Neutrophil (primary cell): ENCODE measurements around the gene FZR1.

Experiments
- H3K27ac ChIP-seq: fragments of 200-600 bp; sonication (generic); 2 replicates; pipeline ENCODE4 v1.5.1; 2016; ENCODE audit warnings: mild to moderate bottlenecking, moderate library complexity
- H3K27me3 ChIP-seq: fragments of 200-600 bp; sonication (generic); 2 replicates; pipeline ENCODE4 v1.6.0; 2016; ENCODE audit warnings: mild to moderate bottlenecking
- H3K36me3 ChIP-seq: fragments of 200-600 bp; sonication (generic); 2 replicates; pipeline ENCODE4 v1.5.1; 2017
- H3K4me1 ChIP-seq, 2 experiments: fragments of 200-600 bp in 1 of 2; sonication (generic) in 1 of 2; 1 replicate in 1 of 2; 2 replicates in 1 of 2; pipeline versions ENCODE4 v1.5.1 to v1.6.1; 2013 to 2016; ENCODE audit warnings: low read depth in 1 of 2, low read length in 1 of 2, mild to moderate bottlenecking in 1 of 2, moderate library complexity in 1 of 2; ENCODE audit not compliant: control insufficient read depth in 1 of 2, insufficient read depth in 1 of 2
- H3K4me3 ChIP-seq, 2 experiments: fragments of 200-600 bp in 1 of 2; sonication (generic) in 1 of 2; 1 replicate in 1 of 2; 2 replicates in 1 of 2; pipeline ENCODE4 v1.5.1; 2013 to 2016; ENCODE audit warnings: low read depth in 1 of 2, low read length in 1 of 2, mild to moderate bottlenecking in 1 of 2, moderate library complexity in 1 of 2
- H3K9me3 ChIP-seq: fragments of 200-600 bp; sonication (generic); 2 replicates; pipeline ENCODE4 v1.5.1; 2016
- TF ChIP-seq, protein P1 (sequence below): fragments of 200-600 bp; sonication (generic); IDR thresholded peaks from 2 replicates; pipeline ENCODE4 v1.5.1; 2016; ENCODE audit warnings: antibody characterized with exemption

Gene FZR1

DNA sequence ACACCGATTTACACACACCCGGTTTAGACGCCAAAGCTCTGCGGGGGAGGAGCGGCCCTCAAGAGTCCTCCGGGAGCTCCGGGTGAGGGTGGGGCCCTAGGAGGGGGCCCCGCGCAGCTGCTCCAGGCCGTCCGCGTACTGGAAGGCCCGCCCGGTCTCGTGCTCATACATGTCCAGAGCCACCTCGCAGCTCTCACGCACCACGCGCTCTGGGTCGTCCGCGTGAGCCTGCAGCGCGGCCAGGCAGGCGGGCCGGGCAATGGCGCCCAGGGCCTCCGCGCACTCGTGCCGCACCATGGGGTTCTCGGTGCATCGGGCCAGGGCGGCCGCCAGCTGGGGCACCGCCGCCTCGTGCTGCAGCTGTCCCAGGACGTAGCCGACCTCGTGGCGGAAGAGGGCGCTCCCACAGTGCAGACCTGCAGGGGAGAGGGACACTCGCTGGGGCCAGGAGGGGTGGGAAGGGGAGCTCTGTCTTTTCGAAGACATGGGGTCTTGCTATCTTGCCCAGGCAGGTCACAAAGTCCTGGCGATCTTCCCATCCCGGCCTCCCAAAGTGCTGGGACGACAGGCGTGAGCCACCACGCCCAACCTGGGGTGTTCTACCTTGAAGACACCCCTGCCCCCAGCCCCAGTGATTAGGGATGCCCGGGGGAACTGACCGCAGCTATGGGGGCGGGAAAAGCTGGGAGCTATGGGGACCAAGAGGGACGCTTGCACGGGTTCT lies 14.6 kb upstream of the FZR1 start:
- no peak overlapping the region for H3K27ac ChIP-seq
- no peaks in the 10 kb centered on the region for H3K4me1 ChIP-seq
- H3K27me3 ChIP-seq: no peaks in the 10 kb centered on the region
- peaks cover 24% of the 10 kb centered on the region for H3K36me3 ChIP-seq
- no peaks in the 10 kb centered on the region for H3K9me3 ChIP-seq
- TF ChIP-seq, protein P1, sequence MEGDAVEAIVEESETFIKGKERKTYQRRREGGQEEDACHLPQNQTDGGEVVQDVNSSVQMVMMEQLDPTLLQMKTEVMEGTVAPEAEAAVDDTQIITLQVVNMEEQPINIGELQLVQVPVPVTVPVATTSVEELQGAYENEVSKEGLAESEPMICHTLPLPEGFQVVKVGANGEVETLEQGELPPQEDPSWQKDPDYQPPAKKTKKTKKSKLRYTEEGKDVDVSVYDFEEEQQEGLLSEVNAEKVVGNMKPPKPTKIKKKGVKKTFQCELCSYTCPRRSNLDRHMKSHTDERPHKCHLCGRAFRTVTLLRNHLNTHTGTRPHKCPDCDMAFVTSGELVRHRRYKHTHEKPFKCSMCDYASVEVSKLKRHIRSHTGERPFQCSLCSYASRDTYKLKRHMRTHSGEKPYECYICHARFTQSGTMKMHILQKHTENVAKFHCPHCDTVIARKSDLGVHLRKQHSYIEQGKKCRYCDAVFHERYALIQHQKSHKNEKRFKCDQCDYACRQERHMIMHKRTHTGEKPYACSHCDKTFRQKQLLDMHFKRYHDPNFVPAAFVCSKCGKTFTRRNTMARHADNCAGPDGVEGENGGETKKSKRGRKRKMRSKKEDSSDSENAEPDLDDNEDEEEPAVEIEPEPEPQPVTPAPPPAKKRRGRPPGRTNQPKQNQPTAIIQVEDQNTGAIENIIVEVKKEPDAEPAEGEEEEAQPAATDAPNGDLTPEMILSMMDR: no peak
- no peak overlapping the region for H3K4me3 ChIP-seq

DNA sequence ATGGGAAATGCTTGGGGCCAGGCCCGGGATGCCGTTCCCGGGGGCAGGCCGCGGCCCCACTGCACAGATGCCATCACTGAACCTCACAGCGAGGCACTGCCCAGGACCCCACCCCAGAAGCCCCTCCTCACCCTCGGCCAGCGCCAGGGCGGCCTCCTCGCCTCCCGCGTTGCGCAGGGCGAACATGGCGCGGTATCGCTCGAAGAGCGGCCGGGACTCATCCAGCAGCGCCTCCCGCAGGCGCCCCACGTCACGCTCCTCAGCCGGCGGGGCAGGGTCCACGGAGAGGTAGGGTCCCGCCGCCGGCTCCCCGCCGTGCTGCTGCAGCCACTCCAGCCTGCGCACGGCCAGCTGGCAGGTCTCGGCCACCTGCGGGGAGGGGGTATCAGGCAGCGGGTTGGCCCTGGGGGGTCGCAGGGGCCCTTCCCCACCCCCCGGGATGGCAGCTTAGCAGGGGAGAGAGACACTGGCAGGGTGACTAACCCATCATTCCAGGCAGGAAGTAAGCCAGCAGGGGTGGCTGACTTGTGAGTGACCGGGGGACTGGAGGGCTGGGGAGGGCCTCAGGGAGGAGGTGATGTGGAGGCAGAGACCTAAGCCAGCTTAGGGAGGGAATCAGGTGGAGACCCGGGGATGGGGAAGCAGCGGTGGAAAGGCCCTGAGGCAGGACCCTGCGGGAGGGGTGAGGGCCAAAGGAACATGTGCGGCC lies 13.8 kb upstream of the FZR1 start:
- Histone ChIP-seq H3K4me1 (no peaks in the 10 kb centered on the region), H3K27me3 (no peaks in the 10 kb centered on the region), H3K4me3 (no peak overlapping the region), H3K36me3 (peaks cover 24% of the 10 kb centered on the region), H3K27ac (no peak overlapping the region), H3K9me3 (no peaks in the 10 kb centered on the region)
- TF ChIP-seq, protein P1: no peak

DNA sequence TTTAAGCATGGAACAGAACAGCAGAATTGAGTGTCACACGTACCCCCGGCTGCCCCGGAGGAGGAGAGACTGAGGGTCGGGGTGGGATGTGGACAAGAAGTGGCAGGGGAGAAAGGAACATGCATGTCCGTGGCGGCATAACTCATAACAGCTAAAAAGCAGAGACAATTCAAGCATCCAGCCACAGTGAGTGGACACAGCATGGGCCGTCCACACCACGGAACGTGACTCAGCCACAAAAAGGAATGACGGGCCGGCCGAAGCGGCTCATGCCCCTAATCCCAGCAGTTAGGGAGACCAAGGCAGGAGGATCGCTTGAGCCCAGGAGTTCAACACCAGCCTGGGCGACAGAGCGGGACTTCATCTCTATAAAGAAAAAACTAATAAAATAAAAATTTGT lies 13.2 kb upstream of the FZR1 start:
- H3K36me3 ChIP-seq: peaks cover 24% of the 10 kb centered on the region
- H3K9me3 ChIP-seq: no peaks in the 10 kb centered on the region
- H3K27ac ChIP-seq: no peak overlapping the region
- TF ChIP-seq, protein P1: no peak
- no peaks in the 10 kb centered on the region for H3K27me3 ChIP-seq
- no peak overlapping the region for H3K4me3 ChIP-seq
- no peaks in the 10 kb centered on the region for H3K4me1 ChIP-seq

DNA sequence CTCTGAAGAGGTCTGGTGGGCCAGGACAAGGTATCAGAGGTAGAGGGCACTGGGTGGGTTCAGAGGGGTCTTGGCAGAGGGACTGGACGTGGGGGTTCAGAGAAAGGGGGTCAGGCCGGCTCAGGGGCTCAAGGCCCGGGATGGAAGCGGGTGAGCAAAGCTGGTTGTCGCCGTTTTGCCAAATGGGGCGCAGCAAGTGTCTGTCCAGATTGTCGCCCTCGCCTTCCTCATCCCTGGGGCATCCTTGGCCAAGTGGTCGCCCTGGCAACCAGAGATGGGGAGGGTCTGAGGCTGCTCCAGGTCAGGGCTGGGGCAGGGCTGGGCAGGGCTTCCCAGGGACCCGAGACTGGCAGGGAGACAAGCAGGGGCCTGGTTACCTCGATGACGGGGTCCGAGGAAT lies 12.5 kb upstream of the FZR1 start:
- no peaks in the 10 kb centered on the region for H3K4me1 ChIP-seq
- no peak overlapping the region for H3K4me3 ChIP-seq
- TF ChIP-seq, protein P1: no peak
- H3K27ac ChIP-seq: no peak overlapping the region
- peaks cover 24% of the 10 kb centered on the region for H3K36me3 ChIP-seq
- no peaks in the 10 kb centered on the region for H3K9me3 ChIP-seq
- no peaks in the 10 kb centered on the region for H3K27me3 ChIP-seq

DNA sequence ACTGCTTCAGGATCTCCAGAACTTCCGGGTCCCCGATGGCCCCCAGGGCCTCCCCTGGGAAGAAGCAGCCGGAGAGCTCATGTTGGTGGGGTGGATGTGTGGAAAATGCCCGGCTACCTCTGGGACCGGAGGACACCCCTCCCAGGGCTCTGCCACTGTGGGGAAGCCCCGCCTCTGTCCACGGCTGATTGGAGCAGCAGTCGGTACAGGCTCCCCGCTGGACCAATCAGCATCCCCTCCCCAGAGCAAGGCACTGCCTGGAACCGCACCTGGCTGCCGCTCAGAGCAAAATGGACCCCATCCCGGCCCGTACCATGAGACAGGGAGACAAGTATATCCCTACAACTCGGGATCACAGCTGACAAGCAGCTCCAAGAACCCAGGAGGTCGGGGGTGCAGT lies 12.1 kb upstream of the FZR1 start:
- H3K9me3 ChIP-seq: no peaks in the 10 kb centered on the region
- H3K36me3 ChIP-seq: peaks cover 24% of the 10 kb centered on the region
- TF ChIP-seq, protein P1: no peak
- no peak overlapping the region for H3K27ac ChIP-seq
- H3K27me3 ChIP-seq: no peaks in the 10 kb centered on the region
- no peaks in the 10 kb centered on the region for H3K4me1 ChIP-seq
- no peak overlapping the region for H3K4me3 ChIP-seq
